ENCODE results near the gene CAMK1.

Gene CAMK1

DNA sequence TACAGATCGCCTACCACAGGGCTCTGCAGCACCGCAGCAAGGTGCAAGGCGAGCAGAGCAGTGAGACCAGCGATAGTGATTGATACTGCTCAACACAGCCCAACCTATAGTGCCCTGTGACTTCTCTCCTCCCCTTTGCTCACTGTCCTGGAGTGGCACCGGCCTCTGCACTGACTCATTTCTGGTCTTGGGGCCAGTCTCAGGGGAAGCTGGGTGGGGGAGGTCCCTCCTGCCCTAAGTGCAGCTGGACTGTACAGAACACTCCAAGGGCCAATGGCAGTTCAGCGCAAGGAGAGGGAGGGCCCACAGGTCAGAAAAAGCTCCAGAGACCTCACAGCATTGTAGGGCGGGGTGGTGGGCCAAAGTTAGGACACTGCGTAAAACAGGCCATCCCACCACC, 22.5 kb downstream of the CAMK1 start:
- peaks cover 33% of the 10 kb centered on the region for H3K4me1 Mint-ChIP-seq (ENCODE audit: low read depth)
- no peak overlapping the region for H3K4me3 Mint-ChIP-seq
- H3K9me3 Mint-ChIP-seq: no peaks in the 10 kb centered on the region
- peaks cover 50% of the 10 kb centered on the region for H3K36me3 Mint-ChIP-seq (ENCODE audit: low read depth)
- H3K27me3 Mint-ChIP-seq (ENCODE audit: low read depth): no peaks in the 10 kb centered on the region
- H3K27ac Mint-ChIP-seq: no peak overlapping the region

DNA sequence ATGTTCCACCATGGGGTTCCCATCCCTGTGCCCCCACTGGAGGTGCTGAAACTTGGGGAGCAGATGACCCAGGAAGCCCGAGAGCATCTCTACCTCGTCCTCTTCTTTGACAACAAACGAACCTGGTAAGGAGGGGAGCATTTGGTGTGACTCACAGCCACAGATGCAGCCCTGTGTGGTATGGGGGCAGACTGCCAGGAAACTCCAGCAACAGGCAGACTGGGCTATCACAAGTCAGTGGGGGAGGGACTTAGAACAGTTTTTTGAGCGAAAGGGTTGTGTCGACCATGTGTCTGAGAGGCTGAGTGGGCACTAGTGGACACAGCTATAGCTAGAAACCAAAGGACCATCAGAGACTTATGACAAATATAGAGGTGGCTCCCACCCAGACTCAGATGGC, 23.4 kb downstream of the CAMK1 start:
- Mint-ChIP-seq H3K27ac (no peak overlapping the region), H3K36me3 (ENCODE audit: low read depth) (peaks cover 42% of the 10 kb centered on the region), H3K27me3 (ENCODE audit: low read depth) (no peaks in the 10 kb centered on the region), H3K9me3 (no peaks in the 10 kb centered on the region), H3K4me3 (no peak overlapping the region), H3K4me1 (ENCODE audit: low read depth) (peaks cover 25% of the 10 kb centered on the region)

DNA sequence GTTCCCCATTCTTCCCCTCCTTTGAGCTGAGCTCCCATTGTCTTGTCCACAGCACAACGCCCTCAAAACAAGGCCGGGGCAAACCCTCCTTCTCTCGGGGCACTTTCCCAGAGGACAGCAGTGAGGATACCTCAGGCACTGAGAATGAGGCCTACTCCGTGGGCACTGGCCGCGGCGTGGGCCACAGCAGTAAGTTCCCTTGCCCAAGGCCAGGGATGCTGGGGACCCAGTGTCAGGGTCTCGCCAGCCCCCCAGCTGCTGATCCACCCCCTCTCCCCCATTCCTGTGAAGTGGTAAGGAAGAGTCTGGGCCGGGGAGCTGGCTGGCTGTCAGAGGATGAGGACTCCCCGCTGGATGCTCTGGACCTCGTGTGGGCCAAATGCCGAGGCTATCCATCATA, 24.2 kb downstream of the CAMK1 start:
- Mint-ChIP-seq H3K9me3 (no peaks in the 10 kb centered on the region), H3K36me3 (ENCODE audit: low read depth) (peaks cover 46% of the 10 kb centered on the region), H3K27ac (no peak overlapping the region), H3K27me3 (ENCODE audit: low read depth) (no peaks in the 10 kb centered on the region), H3K4me1 (ENCODE audit: low read depth) (peaks cover 17% of the 10 kb centered on the region), H3K4me3 (no peak overlapping the region)

DNA sequence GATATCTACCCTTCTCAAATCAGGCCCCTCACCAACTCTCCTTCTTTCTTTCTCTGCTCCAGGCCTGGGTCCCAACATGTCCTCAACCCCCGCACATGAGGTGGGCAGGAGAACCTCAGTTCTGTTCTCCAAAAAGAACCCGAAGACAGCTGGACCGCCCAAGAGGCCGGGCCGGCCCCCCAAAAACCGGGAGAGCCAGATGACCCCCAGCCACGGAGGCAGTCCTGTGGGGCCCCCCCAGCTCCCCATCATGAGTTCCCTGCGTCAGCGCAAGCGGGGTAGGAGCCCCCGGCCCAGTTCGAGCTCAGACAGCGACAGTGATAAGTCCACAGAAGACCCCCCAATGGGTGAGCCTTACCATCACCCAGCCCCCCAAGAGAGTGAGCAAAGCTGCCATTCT, 25.6 kb downstream of the CAMK1 start:
- Mint-ChIP-seq H3K4me1 (ENCODE audit: low read depth) (peaks cover 6% of the 10 kb centered on the region), H3K4me3 (no peak overlapping the region), H3K36me3 (ENCODE audit: low read depth) (peaks cover 48% of the 10 kb centered on the region), H3K9me3 (no peaks in the 10 kb centered on the region), H3K27me3 (ENCODE audit: low read depth) (no peaks in the 10 kb centered on the region), H3K27ac (no peak overlapping the region)

DNA sequence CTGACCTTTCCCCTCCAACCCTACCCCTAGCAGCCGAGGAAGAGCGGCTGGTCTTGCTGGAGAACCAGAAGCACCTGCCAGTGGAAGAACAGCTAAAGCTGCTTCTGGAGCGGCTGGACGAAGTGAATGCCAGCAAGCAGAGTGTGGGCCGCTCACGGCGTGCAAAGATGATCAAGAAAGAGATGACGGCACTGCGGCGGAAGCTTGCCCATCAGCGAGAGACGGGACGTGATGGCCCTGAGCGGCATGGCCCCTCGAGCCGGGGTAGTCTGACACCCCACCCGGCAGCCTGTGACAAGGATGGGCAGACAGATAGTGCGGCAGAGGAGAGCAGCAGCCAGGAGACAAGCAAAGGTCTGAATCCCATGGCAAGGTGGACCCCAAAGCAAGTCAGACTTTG, 26.2 kb downstream of the CAMK1 start:
- Mint-ChIP-seq H3K27me3 (ENCODE audit: low read depth) (no peaks in the 10 kb centered on the region), H3K9me3 (no peaks in the 10 kb centered on the region)

DNA sequence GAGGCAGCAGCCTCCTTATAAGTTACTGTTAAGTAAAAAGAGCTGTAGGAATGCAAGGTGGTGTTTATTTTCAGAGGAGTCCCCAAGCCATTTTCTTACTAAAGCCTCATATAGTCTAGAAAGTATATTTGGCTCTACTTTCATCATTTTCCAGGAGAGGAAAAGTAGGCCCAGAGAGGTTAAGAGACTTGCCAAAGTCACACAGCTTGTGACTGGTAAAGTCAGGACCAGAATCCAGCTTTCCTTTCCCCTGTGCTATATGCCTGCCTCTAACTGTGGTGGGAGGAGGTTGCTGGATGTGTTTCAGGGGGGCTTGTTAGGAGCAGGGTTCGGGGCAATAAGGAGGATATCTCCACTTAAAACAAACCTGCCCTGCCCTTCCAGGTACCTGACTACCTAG, 27.2 kb downstream of the CAMK1 start:
- peaks cover 51% of the 10 kb centered on the region for H3K36me3 Mint-ChIP-seq (ENCODE audit: low read depth)
- no peaks in the 10 kb centered on the region for H3K9me3 Mint-ChIP-seq
- H3K4me1 Mint-ChIP-seq (ENCODE audit: low read depth): no peaks in the 10 kb centered on the region
- H3K4me3 Mint-ChIP-seq: no peak overlapping the region
- no peaks in the 10 kb centered on the region for H3K27me3 Mint-ChIP-seq (ENCODE audit: low read depth)
- no peak overlapping the region for H3K27ac Mint-ChIP-seq

More for the DNA sequence above, 26.2 kb downstream of the CAMK1 start:
- Mint-ChIP-seq H3K4me1 (ENCODE audit: low read depth) (peaks cover 1% of the 10 kb centered on the region), H3K36me3 (ENCODE audit: low read depth) (peaks cover 51% of the 10 kb centered on the region), H3K27ac (no peak overlapping the region), H3K4me3 (no peak overlapping the region)

DNA sequence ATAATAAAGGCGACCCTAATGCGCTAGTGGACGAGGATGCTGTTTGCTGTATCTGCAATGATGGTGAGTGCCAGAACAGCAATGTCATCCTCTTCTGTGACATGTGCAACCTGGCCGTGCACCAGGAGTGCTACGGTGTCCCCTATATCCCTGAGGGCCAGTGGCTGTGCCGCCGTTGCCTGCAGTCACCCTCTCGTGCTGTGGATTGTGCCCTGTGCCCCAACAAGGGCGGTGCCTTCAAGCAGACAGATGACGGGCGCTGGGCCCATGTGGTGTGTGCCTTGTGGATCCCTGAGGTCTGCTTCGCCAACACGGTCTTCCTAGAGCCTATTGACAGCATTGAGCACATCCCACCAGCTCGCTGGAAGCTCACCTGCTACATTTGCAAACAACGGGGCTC, 30.6 kb downstream of the CAMK1 start:
- no peaks in the 10 kb centered on the region for H3K9me3 Mint-ChIP-seq
- H3K4me1 Mint-ChIP-seq (ENCODE audit: low read depth): peaks cover 12% of the 10 kb centered on the region
- H3K27ac Mint-ChIP-seq: no peak overlapping the region
- H3K27me3 Mint-ChIP-seq (ENCODE audit: low read depth): no peaks in the 10 kb centered on the region
- no peak overlapping the region for H3K4me3 Mint-ChIP-seq
- H3K36me3 Mint-ChIP-seq (ENCODE audit: low read depth): peaks cover 50% of the 10 kb centered on the region

DNA sequence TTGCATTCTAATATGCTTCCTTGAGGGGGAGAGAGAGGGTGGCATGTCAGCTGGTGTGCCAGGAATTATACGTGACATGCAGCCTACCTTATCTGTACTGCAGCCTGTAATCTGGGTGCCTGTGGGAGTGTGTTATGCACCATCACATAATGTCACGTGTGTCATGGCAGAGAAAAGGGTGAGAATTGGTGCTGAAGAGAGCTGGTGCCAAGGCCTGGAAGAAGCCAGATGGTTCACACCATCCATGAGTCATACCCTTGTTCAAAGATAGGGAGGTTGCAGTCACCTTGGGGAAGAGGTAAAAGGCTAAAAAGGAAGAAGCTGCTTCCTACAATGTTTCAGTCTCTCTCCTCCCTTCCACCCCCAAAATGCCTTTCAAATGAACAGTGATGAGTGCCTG, 32.9 kb downstream of the CAMK1 start:
- Mint-ChIP-seq H3K27ac (peak overlapping the region; percentile 46), H3K36me3 (ENCODE audit: low read depth) (peaks cover 53% of the 10 kb centered on the region), H3K4me3 (no peak overlapping the region), H3K4me1 (ENCODE audit: low read depth) (peaks cover 30% of the 10 kb centered on the region), H3K27me3 (ENCODE audit: low read depth) (no peaks in the 10 kb centered on the region), H3K9me3 (no peaks in the 10 kb centered on the region)

DNA sequence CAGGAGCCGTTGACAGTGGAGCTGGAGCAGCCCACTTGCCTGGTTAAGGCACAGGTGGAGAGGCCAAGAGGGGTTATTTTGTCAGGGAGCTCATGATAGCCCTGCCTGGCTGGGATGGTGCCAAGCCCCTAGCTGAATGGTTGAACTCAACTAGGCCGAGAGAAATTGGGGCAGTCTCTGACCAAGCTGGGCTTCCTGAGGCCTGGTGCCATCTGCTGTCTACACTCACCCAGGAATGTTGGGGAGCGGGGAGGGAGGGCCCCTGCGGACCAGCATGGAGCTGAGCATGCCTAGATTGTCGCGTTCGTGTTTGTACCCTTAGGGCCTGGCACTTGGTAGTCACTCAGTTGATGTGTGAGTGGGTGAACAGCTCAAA, 37.0 kb downstream of the CAMK1 start:
- Mint-ChIP-seq H3K27me3 (ENCODE audit: low read depth) (no peaks in the 10 kb centered on the region), H3K36me3 (ENCODE audit: low read depth) (peaks cover 31% of the 10 kb centered on the region), H3K9me3 (no peaks in the 10 kb centered on the region), H3K4me1 (ENCODE audit: low read depth) (peaks cover 36% of the 10 kb centered on the region), H3K27ac (peak overlapping the region; percentile 88), H3K4me3 (peak overlapping the region; percentile 98)

DNA sequence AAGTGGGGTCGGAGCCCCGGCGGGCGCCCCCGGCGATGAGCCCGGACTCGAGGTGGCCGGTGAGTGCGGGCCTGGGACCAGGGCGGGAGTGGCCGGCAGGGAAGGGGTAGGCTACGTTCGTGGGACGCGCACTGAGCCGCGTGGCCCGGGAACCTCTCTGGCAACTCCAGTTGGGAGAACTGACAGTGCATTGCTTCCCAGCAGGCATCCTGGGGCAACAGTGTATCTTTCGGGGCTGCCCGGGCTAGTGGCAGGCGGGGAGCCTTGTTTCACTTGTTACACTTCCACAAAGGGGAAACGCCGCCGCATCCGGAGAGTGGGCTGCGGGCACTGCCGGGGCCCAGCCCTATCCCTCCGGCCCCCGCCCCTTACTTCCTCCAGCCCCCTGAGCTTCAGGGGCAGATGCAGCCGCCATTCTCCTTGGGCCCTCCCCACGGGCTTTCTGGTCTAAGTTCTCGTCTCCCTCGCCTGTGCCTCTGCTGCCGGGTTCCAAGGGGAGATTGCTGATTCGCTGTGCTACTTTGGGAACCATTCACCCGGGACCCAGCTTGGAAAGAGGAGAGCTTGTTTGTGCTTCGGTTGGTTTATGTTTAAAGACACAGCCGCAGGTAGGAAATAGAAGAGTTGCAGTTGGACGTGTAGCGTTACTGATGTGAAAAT, 37.5 kb downstream of the CAMK1 start:
- peaks cover 31% of the 10 kb centered on the region for H3K36me3 Mint-ChIP-seq (ENCODE audit: low read depth)
- peaks cover 42% of the 10 kb centered on the region for H3K4me1 Mint-ChIP-seq (ENCODE audit: low read depth)
- H3K27me3 Mint-ChIP-seq (ENCODE audit: low read depth): no peaks in the 10 kb centered on the region
- H3K4me3 Mint-ChIP-seq: peak overlapping the region; percentile 98
- H3K27ac Mint-ChIP-seq: peak overlapping the region; percentile 88
- no peaks in the 10 kb centered on the region for H3K9me3 Mint-ChIP-seq

DNA sequence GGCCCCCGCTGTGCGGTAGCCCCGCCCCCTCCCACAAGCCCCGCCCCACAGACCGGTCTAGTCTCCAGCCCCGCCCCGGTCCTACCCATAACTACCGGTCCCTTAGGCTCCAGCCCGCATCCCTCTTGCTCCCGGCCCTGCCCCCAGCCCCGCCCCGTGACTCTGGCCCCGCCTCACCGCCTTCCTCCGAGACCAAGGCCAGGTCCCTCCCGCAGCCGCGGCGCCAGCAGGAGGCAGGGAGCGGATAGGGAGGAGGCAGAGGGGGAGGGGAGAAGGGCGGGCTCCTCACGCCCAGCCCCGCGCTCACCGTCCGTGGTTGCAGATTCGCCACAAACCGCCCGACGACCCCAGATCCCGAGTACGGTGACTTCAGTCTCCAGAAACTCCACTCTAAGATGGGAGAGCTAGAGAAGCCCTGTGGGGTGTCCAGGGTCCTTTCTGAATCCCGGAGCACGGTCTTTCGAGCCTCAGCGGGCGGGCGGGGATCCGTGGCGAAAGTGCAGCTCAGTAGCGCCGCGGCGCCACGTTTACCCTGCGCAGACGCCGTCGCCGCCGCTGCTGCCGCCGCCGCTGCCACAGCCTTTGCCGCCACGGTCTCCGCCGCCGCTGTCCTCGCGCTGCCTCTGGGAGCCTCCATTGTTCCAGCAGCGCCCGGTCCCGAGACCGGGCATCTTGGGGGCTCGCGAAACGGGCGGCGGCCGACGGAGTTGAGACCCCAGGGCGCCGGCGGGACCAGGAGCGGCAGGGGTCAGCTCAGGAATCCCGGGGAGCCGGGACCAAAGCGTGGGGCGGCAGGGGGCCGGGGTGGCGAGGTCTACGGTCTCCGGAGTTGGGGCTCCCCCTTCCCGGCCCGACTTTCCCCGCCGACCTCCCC, 38.3 kb downstream of the CAMK1 start, which contains the start of gene BRPF1:
Gene BRPF1 (plus strand): TSS at position 530 of the 874 bp plus-strand sequence. CDS start 2,406 bp downstream, outside the sequence.
- peaks cover 25% of the 10 kb centered on the region for H3K36me3 Mint-ChIP-seq (ENCODE audit: low read depth)
- H3K4me1 Mint-ChIP-seq (ENCODE audit: low read depth): peaks cover 43% of the 10 kb centered on the region
- peak within 1 kb of the TSS; percentile 95 for H3K27ac Mint-ChIP-seq
- H3K9me3 Mint-ChIP-seq: no peaks in the 10 kb centered on the region
- no peaks in the 10 kb centered on the region for H3K27me3 Mint-ChIP-seq (ENCODE audit: low read depth)
- H3K4me3 Mint-ChIP-seq: peak within 1 kb of the TSS; percentile 98

DNA sequence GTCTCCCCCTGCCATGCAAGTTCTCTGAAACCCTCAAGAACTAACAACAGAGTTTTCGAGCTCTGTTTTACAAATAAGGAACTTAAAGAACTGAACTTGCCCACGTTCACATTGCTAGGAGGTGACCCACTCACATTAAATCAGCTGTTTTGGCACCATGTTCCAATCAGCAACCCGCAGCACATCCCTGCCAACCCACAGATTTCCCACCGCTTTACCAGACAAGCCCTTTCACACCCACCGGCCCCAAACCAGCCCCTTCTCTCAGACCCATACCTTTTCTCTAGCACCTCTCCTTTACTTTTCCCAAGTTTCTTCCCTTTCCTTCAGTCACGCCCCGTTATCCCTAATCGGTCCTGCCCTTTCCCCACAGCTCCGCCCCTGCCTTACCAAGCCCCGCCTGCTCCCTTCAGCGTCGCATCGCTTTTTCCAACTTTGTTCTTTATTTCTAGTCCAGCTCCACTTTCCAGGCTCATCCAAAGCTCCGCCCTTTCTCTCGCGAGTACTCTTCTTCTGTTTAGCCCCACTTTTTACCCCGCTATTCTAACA, 39.0 kb downstream of the CAMK1 start:
- Mint-ChIP-seq H3K4me3 (peak overlapping the region; percentile 88), H3K9me3 (no peaks in the 10 kb centered on the region), H3K4me1 (ENCODE audit: low read depth) (peaks cover 41% of the 10 kb centered on the region), H3K27ac (peak overlapping the region; percentile 86), H3K27me3 (ENCODE audit: low read depth) (no peaks in the 10 kb centered on the region), H3K36me3 (ENCODE audit: low read depth) (peaks cover 22% of the 10 kb centered on the region)

DNA sequence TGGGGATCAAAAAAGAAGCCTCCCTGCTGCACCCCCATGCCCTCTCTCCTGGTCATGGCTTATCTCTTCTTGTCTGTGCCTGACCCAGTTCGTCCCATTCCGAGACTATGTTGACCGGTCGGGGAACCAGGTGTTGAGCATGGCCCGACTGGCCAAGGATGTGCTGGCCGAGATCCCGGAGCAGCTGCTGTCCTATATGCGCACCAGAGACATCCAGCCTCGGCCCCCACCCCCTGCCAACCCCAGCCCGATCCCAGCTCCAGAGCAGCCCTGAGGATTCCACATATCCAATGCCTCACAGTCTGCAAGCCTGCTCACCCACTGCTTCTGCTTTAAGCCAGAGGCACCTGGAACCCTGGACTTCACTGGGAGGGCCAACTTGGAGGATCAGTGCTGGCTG, 40.3 kb downstream of the CAMK1 start:
- Mint-ChIP-seq H3K9me3 (no peaks in the 10 kb centered on the region), H3K27me3 (ENCODE audit: low read depth) (peaks cover under 1% of the 10 kb centered on the region), H3K36me3 (ENCODE audit: low read depth) (peaks cover 13% of the 10 kb centered on the region), H3K4me1 (ENCODE audit: low read depth) (peaks cover 37% of the 10 kb centered on the region), H3K27ac (no peak overlapping the region), H3K4me3 (no peak overlapping the region)

DNA sequence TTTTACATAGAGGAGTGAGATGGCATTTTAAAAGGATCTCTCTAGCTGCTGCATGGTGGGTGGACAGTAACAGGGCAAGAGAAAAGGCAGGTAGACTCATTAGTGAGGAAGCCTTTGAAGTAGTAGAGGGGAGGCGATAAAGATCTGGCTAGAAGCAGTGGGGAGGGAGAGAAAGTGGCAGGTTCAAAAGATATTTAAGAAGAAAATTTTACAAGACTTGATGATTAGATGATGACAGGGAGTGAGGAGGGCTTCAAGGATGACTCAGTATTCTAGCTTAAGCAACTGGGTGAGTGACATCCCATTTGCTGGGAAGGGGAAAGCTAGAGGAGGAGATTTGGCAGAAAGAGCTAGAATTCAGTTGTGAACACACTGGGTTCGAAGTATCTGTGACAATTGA, 42.0 kb downstream of the CAMK1 start:
- H3K36me3 Mint-ChIP-seq (ENCODE audit: low read depth): peaks cover 4% of the 10 kb centered on the region

More for the DNA sequence above, 42.0 kb downstream of the CAMK1 start:
- H3K9me3 Mint-ChIP-seq: no peaks in the 10 kb centered on the region
- peaks cover 24% of the 10 kb centered on the region for H3K4me1 Mint-ChIP-seq (ENCODE audit: low read depth)
- H3K4me3 Mint-ChIP-seq: no peak overlapping the region
- peaks cover 6% of the 10 kb centered on the region for H3K27me3 Mint-ChIP-seq (ENCODE audit: low read depth)
- no peak overlapping the region for H3K27ac Mint-ChIP-seq
